Endothelial cell (in vitro differentiated cells): Measurements from ENCODE around the gene UBAC2. TPM values are rescaled to one million over a fixed set of nuclear protein-coding genes. Genes with fewer than 3 reads are reported as not detected.

Experiments
- DNase-seq: peaks from one replicate; pipeline ENCODE4 v3.0.0; 2021; ENCODE audit warnings: low spot score
- H3K27ac Mint-ChIP-seq: one replicate; pipeline ENCODE4 v1.8.0; 2021; ENCODE audit warnings: mixed read lengths, inconsistent platforms; ENCODE audit not compliant: unreplicated experiment
- H3K27me3 Mint-ChIP-seq: one replicate; pipeline ENCODE4 v1.8.0; 2021; ENCODE audit warnings: mild to moderate bottlenecking, moderate library complexity, mixed read lengths, inconsistent platforms; ENCODE audit not compliant: unreplicated experiment
- H3K36me3 Mint-ChIP-seq: one replicate; pipeline ENCODE4 v1.8.0; 2021; ENCODE audit warnings: mild to moderate bottlenecking, low read depth, mixed read lengths, inconsistent platforms; ENCODE audit not compliant: unreplicated experiment
- H3K4me1 Mint-ChIP-seq: one replicate; pipeline ENCODE4 v1.8.0; 2021; ENCODE audit warnings: mild to moderate bottlenecking, mixed read lengths, inconsistent platforms; ENCODE audit not compliant: unreplicated experiment
- H3K4me3 Mint-ChIP-seq: one replicate; pipeline ENCODE4 v1.8.0; 2021; ENCODE audit warnings: mild to moderate bottlenecking, mixed read lengths, inconsistent platforms; ENCODE audit not compliant: unreplicated experiment
- H3K9me3 Mint-ChIP-seq: one replicate; pipeline ENCODE4 v1.8.0; 2021; ENCODE audit warnings: mixed read lengths, inconsistent platforms; ENCODE audit not compliant: unreplicated experiment
- total RNA-seq: library from RNA; stranded (reverse); fragmentation: NEBNext Ultra II Directional; extraction: Animal tissue kit (Norgen Biotek cat#: 25700); gene quantifications from one replicate; pipeline ENCODE4 v1.2.1, GENCODE V29; 2021; ENCODE audit not compliant: unreplicated experiment
- TF ChIP-seq, protein P1 (sequence below): fragments of 200-600 bp; sonication (generic); IDR thresholded peaks from one replicate; pipeline ENCODE4 v1.5.0; 2021; ENCODE audit warnings: antibody characterized with exemption; ENCODE audit not compliant: unreplicated experiment

The UBAC2 gene
- total RNA-seq, 1 donor from 2014 or later = 58.6 TPM

DNA sequence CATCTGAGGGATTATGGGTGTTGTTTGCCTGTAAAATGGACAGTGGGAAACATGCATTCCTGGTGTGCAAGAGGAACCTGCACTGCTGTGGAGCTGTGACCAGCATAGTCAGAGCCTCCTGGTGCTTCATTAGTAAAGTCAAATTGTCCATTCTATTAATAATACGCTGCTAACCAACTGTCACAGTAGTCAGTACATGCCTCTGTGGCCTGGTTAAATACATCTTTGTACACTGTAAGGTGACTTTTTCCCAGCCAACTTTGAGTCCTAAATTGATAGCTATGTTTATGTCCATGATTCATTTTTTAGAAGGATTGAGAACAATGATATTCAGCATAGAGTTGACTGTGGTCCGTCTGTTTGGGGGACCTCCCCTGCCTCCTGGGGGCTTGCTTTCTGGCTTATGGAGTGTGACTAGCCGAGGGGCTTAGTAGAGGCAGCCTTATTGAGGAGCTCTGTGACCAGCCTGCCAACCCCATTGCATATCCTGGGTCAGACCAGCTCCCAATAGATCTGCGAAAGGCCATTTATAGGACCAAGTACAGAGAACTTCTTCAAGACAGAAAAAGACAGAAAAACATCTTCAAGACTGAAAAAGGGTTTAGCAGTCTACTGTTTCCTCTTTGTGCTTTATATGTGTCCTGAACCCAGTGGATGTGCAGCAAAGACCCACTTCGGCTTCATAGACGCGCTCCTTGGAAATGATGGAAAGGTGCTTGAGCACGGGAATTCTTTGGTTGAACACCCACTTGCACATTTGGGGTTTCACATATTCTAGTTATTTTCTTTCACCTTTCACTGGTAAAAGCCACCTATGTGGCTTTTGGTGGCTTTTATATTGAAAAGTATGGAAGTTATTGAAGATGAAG is 102.2 kb downstream of the UBAC2 start:
- H3K36me3 Mint-ChIP-seq = no peaks in the 10 kb centered on the region
- no peak for DNase-seq
- H3K27me3 Mint-ChIP-seq = no peaks in the 10 kb centered on the region
- no peak overlapping the region for H3K27ac Mint-ChIP-seq
- TF ChIP-seq, protein P1, sequence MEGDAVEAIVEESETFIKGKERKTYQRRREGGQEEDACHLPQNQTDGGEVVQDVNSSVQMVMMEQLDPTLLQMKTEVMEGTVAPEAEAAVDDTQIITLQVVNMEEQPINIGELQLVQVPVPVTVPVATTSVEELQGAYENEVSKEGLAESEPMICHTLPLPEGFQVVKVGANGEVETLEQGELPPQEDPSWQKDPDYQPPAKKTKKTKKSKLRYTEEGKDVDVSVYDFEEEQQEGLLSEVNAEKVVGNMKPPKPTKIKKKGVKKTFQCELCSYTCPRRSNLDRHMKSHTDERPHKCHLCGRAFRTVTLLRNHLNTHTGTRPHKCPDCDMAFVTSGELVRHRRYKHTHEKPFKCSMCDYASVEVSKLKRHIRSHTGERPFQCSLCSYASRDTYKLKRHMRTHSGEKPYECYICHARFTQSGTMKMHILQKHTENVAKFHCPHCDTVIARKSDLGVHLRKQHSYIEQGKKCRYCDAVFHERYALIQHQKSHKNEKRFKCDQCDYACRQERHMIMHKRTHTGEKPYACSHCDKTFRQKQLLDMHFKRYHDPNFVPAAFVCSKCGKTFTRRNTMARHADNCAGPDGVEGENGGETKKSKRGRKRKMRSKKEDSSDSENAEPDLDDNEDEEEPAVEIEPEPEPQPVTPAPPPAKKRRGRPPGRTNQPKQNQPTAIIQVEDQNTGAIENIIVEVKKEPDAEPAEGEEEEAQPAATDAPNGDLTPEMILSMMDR = no peak
- no peak overlapping the region for H3K4me3 Mint-ChIP-seq
- H3K4me1 Mint-ChIP-seq = no peaks in the 10 kb centered on the region
- H3K9me3 Mint-ChIP-seq = no peaks in the 10 kb centered on the region

DNA sequence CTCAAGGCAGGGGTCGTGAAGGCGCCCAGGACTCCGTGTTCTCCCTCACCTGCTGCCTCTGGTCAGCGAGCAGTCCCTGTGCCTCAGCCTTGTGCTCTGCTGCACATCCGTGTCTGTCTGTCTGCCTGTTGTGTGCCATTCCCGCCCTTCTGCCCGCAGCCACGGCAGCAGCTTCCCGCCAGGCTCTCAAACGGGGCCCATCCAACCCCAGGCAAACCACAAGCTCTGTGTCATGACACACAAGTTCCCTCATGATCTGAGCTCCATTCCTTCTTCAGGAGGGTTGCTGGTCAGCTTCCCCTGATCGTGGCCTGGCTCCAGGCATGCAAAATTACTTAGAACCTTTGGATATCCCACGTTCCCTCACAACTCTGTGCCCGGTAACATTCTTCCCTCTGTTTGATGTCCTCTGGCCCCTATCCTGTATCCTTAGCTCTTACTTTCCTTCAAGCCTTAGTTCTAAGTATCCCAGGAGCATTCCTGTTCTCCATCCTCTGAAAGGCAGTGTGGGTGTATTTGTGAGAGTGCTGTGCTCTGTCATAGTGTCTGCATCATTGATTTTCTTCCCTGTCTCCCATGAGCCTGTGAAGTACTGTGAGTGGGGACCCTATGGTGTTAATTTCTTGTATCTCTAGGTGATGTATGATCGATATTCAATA is 103.3 kb downstream of the UBAC2 start:
- TF ChIP-seq, protein P1 = no peak
- H3K4me1 Mint-ChIP-seq = no peaks in the 10 kb centered on the region
- no peaks in the 10 kb centered on the region for H3K27me3 Mint-ChIP-seq
- no peaks in the 10 kb centered on the region for H3K36me3 Mint-ChIP-seq
- no peaks in the 10 kb centered on the region for H3K9me3 Mint-ChIP-seq
- no peak overlapping the region for H3K27ac Mint-ChIP-seq
- no peak overlapping the region for H3K4me3 Mint-ChIP-seq
- no peak for DNase-seq

DNA sequence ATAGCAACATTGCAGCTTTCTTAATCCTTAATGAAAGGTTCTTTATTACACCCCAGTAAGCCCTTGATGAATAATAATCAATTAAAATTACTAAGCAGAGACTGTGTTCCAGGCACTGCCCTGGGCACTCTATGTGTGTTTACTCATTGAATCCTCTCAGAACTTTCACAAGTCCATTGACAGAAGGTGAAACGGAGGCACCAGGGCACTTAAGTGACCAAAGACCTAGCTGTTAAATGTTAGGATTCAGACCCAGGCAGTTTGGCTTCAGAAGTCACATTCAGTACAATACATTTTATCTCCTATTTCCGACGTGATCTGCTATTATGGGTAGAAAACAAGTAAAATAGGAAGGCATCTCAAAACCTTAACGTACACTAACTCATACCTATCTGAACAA is 103.9 kb downstream of the UBAC2 start:
- no peaks in the 10 kb centered on the region for H3K27me3 Mint-ChIP-seq
- no peak overlapping the region for H3K27ac Mint-ChIP-seq
- no peak for DNase-seq
- no peaks in the 10 kb centered on the region for H3K4me1 Mint-ChIP-seq
- H3K9me3 Mint-ChIP-seq = no peaks in the 10 kb centered on the region
- H3K4me3 Mint-ChIP-seq = no peak overlapping the region
- TF ChIP-seq, protein P1 = no peak
- no peaks in the 10 kb centered on the region for H3K36me3 Mint-ChIP-seq

DNA sequence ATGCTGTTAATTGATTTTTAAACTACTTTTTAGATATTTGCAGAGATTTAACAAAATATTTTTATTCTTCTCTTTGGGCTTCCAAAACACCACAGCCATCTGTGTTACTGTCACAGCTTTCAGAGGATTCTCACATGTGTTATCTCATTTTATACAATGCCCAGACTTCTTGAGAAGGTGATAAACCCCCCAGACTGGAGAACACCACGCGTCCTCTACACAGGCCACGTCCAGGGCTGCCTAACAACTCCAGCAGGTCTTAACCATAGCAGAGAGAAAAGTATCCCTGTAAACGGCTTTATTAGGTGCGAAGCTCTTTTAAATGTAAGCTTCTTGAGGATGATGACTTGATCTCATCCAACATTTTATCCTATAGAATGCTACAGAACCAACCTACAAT is 104.5 kb downstream of the UBAC2 start:
- Mint-ChIP-seq H3K9me3 (no peaks in the 10 kb centered on the region), H3K4me1 (no peaks in the 10 kb centered on the region)

More for the DNA sequence above, 104.5 kb downstream of the UBAC2 start:
- no peak overlapping the region for H3K4me3 Mint-ChIP-seq
- TF ChIP-seq, protein P1 = no peak
- H3K27me3 Mint-ChIP-seq = no peaks in the 10 kb centered on the region
- no peak overlapping the region for H3K27ac Mint-ChIP-seq
- no peaks in the 10 kb centered on the region for H3K36me3 Mint-ChIP-seq
- no peak for DNase-seq
